ENCODE data around the gene PSMB2.

- TF ChIP-seq BHLHE40 (IDR thresholded peaks at IDR 0.05; ENCODE audit: borderline replicate concordance), result no peak
- no peak for TF ChIP-seq SUZ12 (IDR thresholded peaks at IDR 0.05)
- no peak for TF ChIP-seq L3MBTL2 (conservative IDR thresholded peaks at IDR 0.05)
- no peak for TF ChIP-seq ELF4 (IDR thresholded peaks at IDR 0.05)
- no peak for TF ChIP-seq FOXA1 (IDR thresholded peaks at IDR 0.05)
- no peak for TF ChIP-seq HDGF (IDR thresholded peaks at IDR 0.05; ENCODE audit: borderline replicate concordance)
- TF ChIP-seq TARDBP (IDR thresholded peaks at IDR 0.05), result no peak
- no peak for TF ChIP-seq ARNT (IDR thresholded peaks at IDR 0.05)
- no peak for TF ChIP-seq FOXM1 (IDR thresholded peaks at IDR 0.05; ENCODE audit: borderline replicate concordance)
- TF ChIP-seq NFRKB (IDR thresholded peaks at IDR 0.05), result no peak
- no peak for TF ChIP-seq FOXK2 (IDR thresholded peaks at IDR 0.05)
These were observed 47.1 kb downstream of the PSMB2 start for GRCh38 chr1:35594005-35594760.

Measured in HEK293T (cell line).